Spleen (tissue), 11 donors: ENCODE data around the gene PDE2A. TPM values are rescaled to one million over a fixed set of nuclear protein-coding genes. Genes with fewer than 3 reads are reported as not detected.

Experiments used
- DNase-seq: peaks from one replicate; pipeline ENCODE4 v3.0.0-alpha.2; 2020
- H3K27ac ChIP-seq, 8 donors: fragments of 200-600 bp; sonication (generic) in 7 of 8; 1 replicate in 4 of 8; 2 replicates in 4 of 8; pipeline versions ENCODE4 v1.5.0 to v1.8.0; 2016 to 2021; ENCODE audit warnings: inconsistent platforms in 4 of 8, mild to moderate bottlenecking in 4 of 8, moderate library complexity in 1 of 8
- H3K27me3 ChIP-seq, 7 donors: fragments of 200-600 bp; sonication (generic) in 6 of 7; replicated peaks in 1 of 7; 1 replicate in 4 of 7; 2 replicates in 3 of 7; pipeline versions ENCODE4 v1.5.0 to v1.8.0; 2016 to 2021; ENCODE audit warnings: inconsistent platforms in 3 of 7, mild to moderate bottlenecking in 1 of 7
- H3K36me3 ChIP-seq, 6 donors: fragments of 200-600 bp; sonication (generic) in 5 of 6; 1 replicate in 4 of 6; 2 replicates in 2 of 6; pipeline versions ENCODE4 v1.5.0 to v1.8.0; 2016 to 2021; ENCODE audit warnings: inconsistent platforms in 2 of 6
- H3K4me1 ChIP-seq, 6 donors: fragments of 200-600 bp; sonication (generic) in 5 of 6; 1 replicate in 3 of 6; 2 replicates in 3 of 6; pipeline versions ENCODE4 v1.5.0 to v1.8.0; 2016 to 2021; ENCODE audit warnings: inconsistent platforms in 3 of 6
- H3K4me3 ChIP-seq, 8 donors: fragments of 200-600 bp; sonication (generic) in 7 of 8; 1 replicate in 4 of 8; 2 replicates in 4 of 8; pipeline versions ENCODE4 v1.5.0 to v1.8.0; 2016 to 2021; ENCODE audit warnings: inconsistent platforms in 4 of 8, mild to moderate bottlenecking in 4 of 8, moderate library complexity in 2 of 8
- H3K9me3 ChIP-seq, 8 donors: fragments of 200-600 bp; sonication (generic) in 7 of 8; 1 replicate in 4 of 8; 2 replicates in 4 of 8; pipeline versions ENCODE4 v1.5.0 to v1.8.0; 2016 to 2021; ENCODE audit warnings: inconsistent platforms in 4 of 8
- CTCF ChIP-seq, 11 experiments: fragments of 200-600 bp in 7 of 11; fragments of 450-650 bp in 4 of 11; sonication (generic) in 4 of 11; IDR thresholded peaks in 8 of 11; conservative IDR thresholded peaks in 3 of 11; 1 replicate in 7 of 11; 2 replicates in 4 of 11; pipeline versions ENCODE4 v1.4.0 to v1.8.0; 2016 to 2021; ENCODE audit warnings: antibody characterized with exemption in 11 of 11, inconsistent platforms in 4 of 11, mild to moderate bottlenecking in 1 of 11
- POLR2A ChIP-seq, 3 donors: fragments of 450-650 bp; IDR thresholded peaks; one replicate each; pipeline ENCODE4 v1.5.1; 2017; ENCODE audit warnings: antibody characterized with exemption in 3 of 3, mild to moderate bottlenecking in 1 of 3
- POLR2AphosphoS5 ChIP-seq, 3 donors: sonication (generic); formaldehyde crosslinking; IDR thresholded peaks; one replicate each; pipeline ENCODE4 v1.5.1; 2017; ENCODE audit warnings: antibody characterized with exemption in 3 of 3
- WGBS, 5 donors: extraction: QIAGEN DNeasy Blood & Tissue Kit in 3 of 5; methylation state at CpG; one replicate each; pipeline versions ENCODE4 v1.1.5 to v1.1.7; 2013 to 2018; 5-methylcytosine and 5-hydroxymethylcytosine counted together
- intact Hi-C: fragments of 100-400 bp; cut with DNase I; formaldehyde crosslinking; loops from one replicate; pipeline ENCODE4 v1.15.0; 2023; ENCODE audit warnings: low total_unique reads
- polyA plus RNA-seq, 3 donors: library from polyadenylated mRNA; stranded (reverse); fragments of 200-250 nt; gene quantifications; one replicate each; pipeline ENCODE4 v1.2.1, GENCODE V29; 2013
- total RNA-seq, 7 donors: library from RNA; depleted of rRNA in 3 of 7; stranded (reverse); fragments of >200 nt in 3 of 7; fragmentation: NEBNext Ultra II Directional in 4 of 7; extraction: Animal tissue kit (Norgen Biotek cat#: 25700) in 4 of 7; gene quantifications; one replicate each; pipeline versions ENCODE4 v1.1.0 to v1.2.1, GENCODE V29; 2016 to 2021
- donor health status: healthy with polysubstance abuse.
- donor health status: DM: no; HTN: no; CAD: no; lungs with moderate emphysema.
- donor health status: DM: no; HTN: no; CAD: no.
- donor health status: Bipolar disorder and iron deficiency.
- donor health status: healthy.
- donor health status: DM: no; HTN: no; CAD: no.
- donor health status: DM: yes; HTN: yes; CAD: no.

PDE2A gene
- total and polyA plus RNA-seq, 10 donors, result 58.2 to 584 (median 333) TPM

- peak overlapping the region; percentile 62 to 87 (median 82) for H3K27ac ChIP-seq
- no peaks in the 10 kb centered on the region for H3K9me3 ChIP-seq
- TF ChIP-seq POLR2A (IDR thresholded peaks at IDR 0.05), result peak in 1 of 3 donors; percentile 57
- TF ChIP-seq CTCF (IDR thresholded peaks at IDR 0.05 in 8 of 11, conservative IDR thresholded peaks at IDR 0.05 in 3 of 11), result no peak
- TF ChIP-seq POLR2AphosphoS5 (IDR thresholded peaks at IDR 0.05), result peak; percentile 71 to 85 (median 81)
- WGBS, 5 donors, result 2 to 7% (median 2%) methylated on average over 35 to 85 of the region's 85 CpGs
- H3K27me3 ChIP-seq, result peaks cover 0 to 52% (median 17%) of the 10 kb centered on the region in 7 donors
- peak overlapping the region; percentile 52 to 82 (median 60) for H3K4me3 ChIP-seq
- intact Hi-C loops, result loop anchor here (2.0 to 5.0 kb wide), 2 partner anchors 55 to 159 kb away; no protein-coding TSS in a partner anchor
- peaks cover 3 to 46% (median 29%) of the 10 kb centered on the region in 6 donors for H3K4me1 ChIP-seq
- no peaks in the 10 kb centered on the region for H3K36me3 ChIP-seq
- peak; percentile 85 for DNase-seq
These were observed 32.0 kb downstream of the PDE2A start for GRCh38 chr11:72642043-72642883.

GRCh38 chr11:72641522-72642042, 32.6 kb downstream of the PDE2A start:
- no peak for DNase-seq
- Histone ChIP-seq H3K27me3 (peaks cover 0 to 52% (median 17%) of the 10 kb centered on the region in 7 donors), H3K27ac (peak overlapping the region; percentile 62 to 87 (median 82)), H3K36me3 (no peaks in the 10 kb centered on the region), H3K9me3 (no peaks in the 10 kb centered on the region), H3K4me1 (peaks cover 3 to 52% (median 34%) of the 10 kb centered on the region in 6 donors), H3K4me3 (peak overlapping the region; percentile 45 to 82 (median 60))
- 44 to 52% (median 50%) methylated on average over 12 of the region's 12 CpGs for WGBS, 5 donors
- intact Hi-C loops, result loop anchor here (2.0 to 5.0 kb wide), 2 partner anchors 54 to 159 kb away; no protein-coding TSS in a partner anchor
- no peak for TF ChIP-seq CTCF (IDR thresholded peaks at IDR 0.05 in 8 of 11, conservative IDR thresholded peaks at IDR 0.05 in 3 of 11)
- no peak for TF ChIP-seq POLR2AphosphoS5 (IDR thresholded peaks at IDR 0.05)
- TF ChIP-seq POLR2A (IDR thresholded peaks at IDR 0.05), result no peak

GRCh38 chr11:72639502-72640375, 34.5 kb downstream of the PDE2A start:
- peak; percentile 86 for DNase-seq
- Histone ChIP-seq H3K36me3 (no peaks in the 10 kb centered on the region), H3K27ac (peak overlapping the region; percentile 53 to 87 (median 82)), H3K4me3 (peak overlapping the region; percentile 18 to 82 (median 60)), H3K27me3 (peaks cover 0 to 56% (median 17%) of the 10 kb centered on the region in 7 donors), H3K9me3 (no peaks in the 10 kb centered on the region), H3K4me1 (peaks cover 12 to 71% (median 46%) of the 10 kb centered on the region in 6 donors)
- intact Hi-C loops, result loop anchor here (5.0 kb wide), 1 partner anchor 52 kb away; no protein-coding TSS in a partner anchor
- 65 to 72% (median 70%) methylated on average over 23 of the region's 23 CpGs for WGBS, 5 donors
- TF ChIP-seq CTCF (IDR thresholded peaks at IDR 0.05 in 8 of 11, conservative IDR thresholded peaks at IDR 0.05 in 3 of 11) (no peak), POLR2A (IDR thresholded peaks at IDR 0.05) (peak in 1 of 3 donors; percentile 43), POLR2AphosphoS5 (IDR thresholded peaks at IDR 0.05) (peak; percentile 76 to 90 (median 82))
